ENCODE results near the gene C6orf136.

C6orf136 gene

GRCh38 chr6:30615958-30616810 lies 30.7 kb upstream of the C6orf136 start:
- DNase-seq, result no peak

- peak; percentile 100 for DNase-seq
These were observed 29.9 kb upstream of the C6orf136 start, which contains the start of gene PPP1R10 for GRCh38 chr6:30616811-30617564. Gene PPP1R10, minus strand, starts transcription at chr6:30617243. Its CDS starts 7,299 bp downstream, at chr6:30609944.

- peak; percentile 98 for DNase-seq
These were observed 29.2 kb upstream of the C6orf136 start, which contains the start of gene MRPS18B for GRCh38 chr6:30617565-30618269. Gene MRPS18B, plus strand, starts transcription at chr6:30617840. Its CDS starts 26 bp downstream, at chr6:30617866.

GRCh38 chr6:30618270-30618797 lies 28.6 kb upstream of the C6orf136 start:
- DNase-seq, result no peak

GRCh38 chr6:30619561-30619960 lies 27.4 kb upstream of the C6orf136 start:
- DNase-seq, result no peak

DNA sequence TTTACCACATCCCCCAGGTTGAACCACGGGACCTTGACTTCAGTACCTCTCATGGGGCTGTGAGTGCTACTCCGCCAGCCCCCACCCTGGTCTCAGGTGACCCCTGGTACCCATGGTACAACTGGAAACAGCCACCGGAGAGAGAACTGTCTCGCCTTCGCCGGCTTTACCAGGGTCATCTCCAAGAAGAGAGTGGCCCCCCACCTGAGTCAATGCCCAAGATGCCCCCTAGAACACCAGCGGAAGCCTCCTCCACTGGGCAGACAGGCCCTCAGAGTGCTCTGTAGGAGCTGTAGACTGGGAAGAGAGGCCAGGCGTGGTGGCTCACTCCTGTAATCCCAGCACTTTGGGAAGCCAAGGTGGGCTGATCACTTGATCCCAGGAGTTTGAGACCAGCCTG lies 21.4 kb upstream of the C6orf136 start:
- DNase-seq, result no peak

DNA sequence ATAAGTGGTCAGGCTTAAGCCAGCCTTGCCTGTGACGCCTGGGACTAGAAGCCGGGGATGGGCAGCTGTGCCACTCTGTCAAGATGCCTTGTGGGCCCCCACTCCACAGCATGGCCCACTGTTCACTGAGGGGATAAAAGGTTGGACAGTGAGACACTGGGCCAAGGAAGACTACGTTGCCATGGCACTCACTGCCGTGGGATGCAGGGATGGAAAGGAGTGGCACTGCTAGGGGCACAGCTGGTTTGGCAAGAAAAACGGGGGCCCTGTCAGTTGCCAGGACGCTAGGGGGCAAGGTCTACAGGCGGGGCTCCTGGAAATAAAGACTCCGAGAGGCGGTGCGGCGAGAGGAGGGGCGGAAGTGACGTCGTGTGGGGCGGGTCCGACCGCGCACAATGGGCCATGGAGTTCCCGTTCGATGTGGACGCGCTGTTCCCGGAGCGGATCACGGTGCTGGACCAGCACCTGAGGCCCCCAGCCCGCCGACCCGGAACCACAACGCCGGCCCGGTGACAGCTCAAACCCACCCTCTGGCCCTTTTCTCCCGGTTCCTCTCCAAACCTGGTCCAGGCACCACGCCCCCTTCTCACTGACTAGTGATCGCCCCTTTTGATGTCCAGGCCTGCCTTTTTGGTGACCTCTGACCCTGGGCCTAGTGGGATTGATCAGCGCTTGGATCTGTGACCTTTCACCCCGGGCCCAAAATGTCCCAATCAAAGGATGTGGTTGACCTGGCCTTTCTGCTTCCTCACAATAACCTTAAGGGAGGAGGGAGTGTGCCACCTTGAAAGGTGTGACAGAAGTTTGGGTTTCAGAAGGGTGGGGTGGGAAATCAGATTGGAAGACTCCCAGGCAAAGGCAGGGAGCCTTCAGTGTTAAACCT lies 20.2 kb upstream of the C6orf136 start, which contains the start of gene ATAT1:
ATAT1 (plus strand) TSS at position 391 of the 883 bp plus-strand sequence.
- peak; percentile 77 for DNase-seq

DNA sequence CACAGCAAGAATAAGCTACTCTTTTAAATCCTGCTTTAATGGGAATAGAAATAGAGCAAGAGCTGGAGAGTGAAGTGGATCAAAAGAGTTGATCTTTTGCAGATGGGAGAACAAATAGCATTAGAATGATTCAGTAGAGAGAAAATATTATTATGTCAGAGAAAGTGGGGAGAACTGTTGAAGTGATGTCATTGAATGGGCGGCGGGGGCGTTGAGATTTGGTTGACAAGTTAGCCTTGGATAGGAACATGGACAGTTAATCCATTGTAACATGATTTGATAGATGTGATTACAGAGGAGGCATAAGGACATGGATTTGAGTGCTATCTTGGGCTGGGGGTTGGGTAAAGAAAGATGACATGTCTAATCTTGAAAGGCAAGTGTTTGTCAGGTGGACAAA lies 11.1 kb upstream of the C6orf136 start:
- DNase-seq, result no peak

DNA sequence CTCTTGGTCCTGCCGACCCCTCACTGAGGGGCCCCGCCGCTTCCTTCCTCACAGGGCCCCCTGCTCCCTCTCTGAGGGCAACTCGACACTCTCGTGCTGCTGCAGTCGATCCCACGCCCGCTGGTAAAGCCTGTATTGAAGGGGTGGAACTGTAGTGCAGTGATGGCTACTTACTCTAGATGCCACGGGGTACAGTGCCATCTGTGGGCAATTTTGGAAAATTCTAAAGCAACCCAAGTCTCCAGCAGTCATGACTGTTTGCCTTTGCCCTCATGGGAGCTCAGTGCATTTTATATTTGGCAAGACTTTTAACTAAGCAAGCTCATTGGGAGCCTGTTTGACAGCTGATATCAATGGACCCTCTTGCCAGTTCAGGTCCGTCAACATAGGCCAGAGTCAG lies 6.5 kb upstream of the C6orf136 start:
- no peak for DNase-seq

- DNase-seq, result no peak
These were observed 5.9 kb upstream of the C6orf136 start for GRCh38 chr6:30641048-30641447.

DNA sequence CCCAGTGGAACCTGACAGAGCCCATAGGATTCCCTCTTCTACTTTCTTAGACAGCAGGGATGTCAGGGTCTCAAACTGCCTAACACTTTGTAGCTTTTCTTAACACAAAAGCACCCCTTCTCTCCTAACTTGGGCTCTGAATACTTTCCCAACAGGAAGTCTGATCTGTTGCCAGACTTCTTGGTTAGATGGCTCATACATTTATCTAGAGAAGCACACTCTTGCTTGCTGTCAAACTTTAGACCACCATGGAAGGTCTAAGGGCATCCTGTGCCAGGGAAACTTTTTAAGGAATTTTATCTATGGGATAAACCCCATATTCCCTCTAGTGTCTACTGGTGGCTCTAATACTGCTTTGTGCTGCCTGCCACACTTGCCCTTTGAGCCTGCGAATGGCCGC lies 3.3 kb upstream of the C6orf136 start:
- DNase-seq, result no peak

- DNase-seq, result no peak
These were observed 2.2 kb upstream of the C6orf136 start for GRCh38 chr6:30644769-30645168.

- no peak for DNase-seq
These were observed 944 bp upstream of the C6orf136 start for GRCh38 chr6:30645989-30646388.

- peak; percentile 48 for DNase-seq
These were observed 546 bp downstream of the C6orf136 start for GRCh38 chr6:30647242-30648116.

DNA sequence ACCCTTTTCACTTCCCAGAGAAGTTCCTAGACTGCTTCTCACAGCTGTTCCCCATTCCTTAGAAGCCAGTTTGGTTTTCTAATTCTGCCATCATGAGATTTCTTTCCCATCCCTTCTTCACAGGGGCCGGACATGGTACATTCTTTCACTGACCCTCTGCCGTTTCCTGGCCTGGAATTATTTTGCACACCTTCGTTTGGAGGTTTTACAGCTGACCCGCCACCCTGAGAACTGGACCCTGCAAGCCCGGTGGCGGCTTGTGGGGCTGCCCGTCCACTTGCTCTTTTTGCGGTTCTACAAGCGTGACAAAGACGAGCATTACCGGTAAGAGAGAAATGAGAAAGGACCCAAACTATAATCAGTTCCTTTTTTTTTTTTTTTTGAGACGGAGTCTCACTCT lies 4.2 kb downstream of the C6orf136 start:
- no peak for DNase-seq

- DNase-seq, result no peak
These were observed 8.1 kb downstream of the C6orf136 start for GRCh38 chr6:30654798-30655742.

DNA sequence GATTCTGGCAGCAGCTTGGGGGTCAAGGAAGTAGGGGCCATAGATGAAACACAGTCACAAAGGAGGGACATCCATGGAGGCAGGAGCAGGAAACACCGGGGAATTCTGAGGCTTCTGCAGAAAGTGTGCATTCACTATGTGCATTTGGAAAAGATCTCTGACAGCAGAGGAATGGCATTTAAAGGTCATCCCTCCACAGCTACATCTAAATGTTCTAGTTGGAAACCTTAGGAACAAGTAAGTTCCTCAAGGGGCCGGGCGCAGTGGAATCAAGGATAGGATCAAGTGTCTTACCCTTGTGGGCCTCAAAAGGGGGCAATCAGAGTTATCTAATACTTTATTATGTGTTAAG lies 8.8 kb downstream of the C6orf136 start:
- no peak for DNase-seq

GRCh38 chr6:30656513-30656912 lies 9.6 kb downstream of the C6orf136 start:
- DNase-seq, result no peak

- no peak for DNase-seq
These were observed 10.5 kb downstream of the C6orf136 start for GRCh38 chr6:30657454-30657853.

Measured in fibroblast of skin of abdomen (primary cell).